H9 (cell line): ENCODE data around the gene DNM2. TPM values are rescaled to one million over a fixed set of nuclear protein-coding genes. Genes with fewer than 3 reads are reported as not detected.

Experiments used
- DNase-seq: peaks from one replicate; pipeline ENCODE4 v3.0.0-alpha.2; 2017
- H2AFZ ChIP-seq: one replicate; pipeline ENCODE4 v1.6.1; 2013; ENCODE audit warnings: mild to moderate bottlenecking, low read length, control low read depth, moderate library complexity
- H2AK5ac ChIP-seq: 2 replicates; pipeline ENCODE4 v1.6.1; 2013; ENCODE audit warnings: low read length, control low read depth, mixed read lengths; ENCODE audit not compliant: insufficient read length
- H2BK120ac ChIP-seq: one replicate; pipeline ENCODE4 v1.6.1; 2013; ENCODE audit warnings: low read depth, mild to moderate bottlenecking, low read length, control low read depth, inconsistent platforms; ENCODE audit not compliant: poor library complexity, severe bottlenecking
- H2BK12ac ChIP-seq: 2 replicates; pipeline ENCODE4 v1.6.1; 2013; ENCODE audit warnings: low read length, control low read depth, mixed read lengths, low read depth; ENCODE audit not compliant: insufficient read length
- H2BK15ac ChIP-seq: 2 replicates; pipeline ENCODE4 v1.6.1; 2013; ENCODE audit warnings: low read depth, low read length, control low read depth
- H2BK20ac ChIP-seq: one replicate; pipeline ENCODE4 v1.6.1; 2013; ENCODE audit warnings: low read depth, mild to moderate bottlenecking, low read length, control low read depth, inconsistent platforms; ENCODE audit not compliant: poor library complexity, severe bottlenecking
- H2BK5ac ChIP-seq: 2 replicates; pipeline ENCODE4 v1.6.1; 2013; ENCODE audit warnings: low read length, control low read depth, mixed read lengths; ENCODE audit not compliant: insufficient read length
- H3K14ac ChIP-seq: 2 replicates; pipeline ENCODE4 v1.6.1; 2013; ENCODE audit warnings: low read length, control low read depth; ENCODE audit not compliant: insufficient read depth
- H3K18ac ChIP-seq: 2 replicates; pipeline ENCODE4 v1.6.1; 2013; ENCODE audit warnings: low read depth, mild to moderate bottlenecking, mixed read lengths, low read length, control low read depth; ENCODE audit not compliant: insufficient read length
- H3K23ac ChIP-seq: 2 replicates; pipeline ENCODE4 v1.6.1; 2013; ENCODE audit warnings: low read length, control low read depth, mixed read lengths, low read depth; ENCODE audit not compliant: insufficient read length
- H3K23me2 ChIP-seq: 2 replicates; pipeline ENCODE4 v1.6.1; 2013; ENCODE audit warnings: low read depth, mild to moderate bottlenecking, mixed read lengths, low read length, control low read depth; ENCODE audit not compliant: insufficient read length, poor library complexity, severe bottlenecking
- H3K27ac ChIP-seq: 2 replicates; pipeline ENCODE4 v1.5.1; 2013; ENCODE audit warnings: low read length, control low read depth, mixed read lengths, low read depth; ENCODE audit not compliant: insufficient read length
- H3K27me3 ChIP-seq: 2 replicates; pipeline ENCODE4 v1.6.1; 2013; ENCODE audit warnings: low read length, control low read depth, inconsistent platforms; ENCODE audit not compliant: insufficient read depth
- H3K4ac ChIP-seq: 2 replicates; pipeline ENCODE4 v1.6.1; 2013; ENCODE audit warnings: low read depth, mild to moderate bottlenecking, control low read depth, inconsistent platforms, low read length, moderate library complexity
- H3K4me1 ChIP-seq: 2 replicates; pipeline ENCODE4 v1.6.1; 2013; ENCODE audit warnings: low read length, control low read depth, inconsistent platforms; ENCODE audit not compliant: insufficient read depth
- H3K4me2 ChIP-seq: 2 replicates; pipeline ENCODE4 v1.6.1; 2013; ENCODE audit warnings: low read length, control low read depth, mixed read lengths; ENCODE audit not compliant: insufficient read length, insufficient read depth
- H3K56ac ChIP-seq: 2 replicates; pipeline ENCODE4 v1.6.1; 2013; ENCODE audit warnings: low read depth, mild to moderate bottlenecking, mixed read lengths, low read length, control low read depth; ENCODE audit not compliant: insufficient read length
- H3K79me1 ChIP-seq: 2 replicates; pipeline ENCODE4 v1.6.1; 2013; ENCODE audit warnings: low read depth, mild to moderate bottlenecking, moderate library complexity, low read length, control low read depth, inconsistent platforms; ENCODE audit not compliant: insufficient read depth, poor library complexity, severe bottlenecking
- H3K79me2 ChIP-seq: 2 replicates; pipeline ENCODE4 v1.6.1; 2013; ENCODE audit warnings: low read length, control low read depth, inconsistent platforms; ENCODE audit not compliant: insufficient read depth
- H3K9ac ChIP-seq: 2 replicates; pipeline ENCODE4 v1.6.1; 2013; ENCODE audit warnings: low read length, control low read depth, mixed read lengths; ENCODE audit not compliant: insufficient read length; ENCODE audit errors: extremely low read depth
- H3K9me3 ChIP-seq: one replicate; pipeline ENCODE4 v1.6.1; 2013; ENCODE audit warnings: low read depth, low read length, inconsistent platforms; ENCODE audit not compliant: control insufficient read depth
- H3T11ph ChIP-seq: one replicate; pipeline ENCODE4 v1.6.1; 2013; ENCODE audit warnings: mild to moderate bottlenecking, low read length, control low read depth, inconsistent platforms
- H4K20me1 ChIP-seq: one replicate; pipeline ENCODE4 v1.6.1; 2013; ENCODE audit not compliant: control insufficient read depth, insufficient read length, insufficient read depth
- H4K5ac ChIP-seq: 2 replicates; pipeline ENCODE4 v1.6.1; 2013; ENCODE audit warnings: low read depth, mild to moderate bottlenecking, mixed read lengths, low read length, control low read depth; ENCODE audit not compliant: insufficient read length
- H4K8ac ChIP-seq: replicated peaks from 2 replicates; pipeline ENCODE4 v1.6.1; 2013; ENCODE audit warnings: low read length, control low read depth, mixed read lengths, low read depth; ENCODE audit not compliant: insufficient read length
- H4K91ac ChIP-seq: 2 replicates; pipeline ENCODE4 v1.6.1; 2013; ENCODE audit warnings: low read depth, mild to moderate bottlenecking, moderate library complexity, mixed read lengths, low read length, control low read depth; ENCODE audit not compliant: insufficient read length
- H3K27ac Mint-ChIP-seq, 3 experiments: 2 replicates in 2 of 3; 3 replicates in 1 of 3; pipeline ENCODE4 v1.8.0; 2020 to 2021; ENCODE audit warnings: mixed read lengths in 3 of 3, mild to moderate bottlenecking in 1 of 3, moderate library complexity in 1 of 3
- H3K27me3 Mint-ChIP-seq: 2 replicates; pipeline ENCODE4 v1.8.0; 2021; ENCODE audit warnings: low read depth, mild to moderate bottlenecking, moderate library complexity, mixed read lengths
- H3K36me3 Mint-ChIP-seq, 3 experiments: 2 replicates in 2 of 3; 3 replicates in 1 of 3; pipeline ENCODE4 v1.8.0; 2020 to 2021; ENCODE audit warnings: low read depth in 3 of 3, mixed read lengths in 3 of 3; ENCODE audit not compliant: insufficient read depth in 1 of 3
- H3K4me1 Mint-ChIP-seq, 2 experiments: 2 replicates each; pipeline ENCODE4 v1.8.0; 2020; ENCODE audit warnings: mixed read lengths in 2 of 2
- H3K4me3 Mint-ChIP-seq, 2 experiments: 2 replicates in 1 of 2; 3 replicates in 1 of 2; pipeline ENCODE4 v1.8.0; 2020 to 2021; ENCODE audit warnings: mild to moderate bottlenecking in 2 of 2, mixed read lengths in 2 of 2, moderate library complexity in 1 of 2
- H3K9me3 Mint-ChIP-seq, 2 experiments: 2 replicates in 1 of 2; 3 replicates in 1 of 2; pipeline ENCODE4 v1.8.0; 2020; ENCODE audit warnings: mild to moderate bottlenecking in 2 of 2, mixed read lengths in 2 of 2, moderate library complexity in 1 of 2
- CTCF ChIP-seq: fragments of 200-600 bp; sonication (generic); conservative IDR thresholded peaks from 3 replicates; pipeline ENCODE4 v1.8.0; 2021; ENCODE audit warnings: antibody characterized with exemption, mild to moderate bottlenecking
- WGBS: extraction: QIAGEN DNeasy Blood & Tissue Kit; methylation state at CpG from one replicate; pipeline ENCODE4 v1.1.7; 2013; ENCODE audit warnings: missing lambda C conversion rate, low lambda C conversion rate, mixed read lengths; ENCODE audit not compliant: insufficient read length; ENCODE audit errors: extremely low coverage; 5-methylcytosine and 5-hydroxymethylcytosine counted together
- total RNA-seq: library from RNA; stranded (reverse); gene quantifications from 2 replicates; pipeline ENCODE4 v1.2.1, GENCODE V29; 2021

Gene DNM2
- total RNA-seq, 1 experiment from 2014 or later, result 152 TPM

GRCh38 chr19:10749435-10750384, 31.8 kb downstream of the DNM2 start:
- Histone ChIP-seq H4K20me1 (no peaks in the 10 kb centered on the region), H3K4me1 (no peaks in the 10 kb centered on the region), H3K9ac (no peak overlapping the region), H3K23ac (no peak overlapping the region), H3K79me2 (peaks cover 6% of the 10 kb centered on the region), H3K56ac (no peak overlapping the region), H2BK12ac (no peak overlapping the region), H2AFZ (no peak overlapping the region), H3K14ac (no peak overlapping the region), H3K23me2 (no peaks in the 10 kb centered on the region), H4K5ac (no peak overlapping the region), H3K18ac (no peak overlapping the region), H4K8ac (no peak overlapping the region), H2BK120ac (no peak overlapping the region), H3K4me2 (no peak overlapping the region), H3K9me3 (no peaks in the 10 kb centered on the region), H3K27ac (no peak overlapping the region), H2BK15ac (no peak overlapping the region), H4K91ac (no peak overlapping the region), H3K79me1 (peaks cover 8% of the 10 kb centered on the region), H3T11ph (no peak overlapping the region), H2BK20ac (no peak overlapping the region), H3K27me3 (no peaks in the 10 kb centered on the region), H2AK5ac (no peak overlapping the region), H3K4ac (no peak overlapping the region), H2BK5ac (no peak overlapping the region)
- no peak for TF ChIP-seq CTCF
- Mint-ChIP-seq H3K27me3 (no peaks in the 10 kb centered on the region), H3K4me3 (no peak overlapping the region; a peak in 1 of 5 replicates), H3K27ac (peak overlapping the region; percentile 56 to 83 (median 76)), H3K36me3 (peaks cover 0 to 2% (median under 1%) of the 10 kb centered on the region in 3 experiments; a peak in 2 of 7 replicates), H3K4me1 (peaks cover 27 to 30% of the 10 kb centered on the region in 2 experiments), H3K9me3 (no peaks in the 10 kb centered on the region)
- WGBS, result no CpG with 5 or more reads among the region's 13 CpGs
- DNase-seq, result no peak
